Left lobe of liver (tissue), 2 donors: ENCODE data around the gene CLPTM1L. TPM values are rescaled to one million over a fixed set of nuclear protein-coding genes. Genes with fewer than 3 reads are reported as not detected.
A peak's percentile ranks its signal among the peaks of the same experiment; 100 is the strongest.
"Not testable (repeated sequence)": the region's sequence is repeated elsewhere in the genome, so short reads cannot be mapped to it uniquely, and the experiment has no call there.

Source experiments
- ATAC-seq: fragments of 200-7000 bp; cut with Tn5 transposase; one replicate; pipeline ENCODE4 v1.9.1; 2020; ENCODE audit warnings: mild to moderate bottlenecking, moderate library complexity
- DNase-seq: peaks from one replicate; pipeline ENCODE4 v3.0.0-alpha.2; 2020; ENCODE audit warnings: low spot score
- total RNA-seq: library from RNA; stranded (reverse); gene quantifications from one replicate; pipeline ENCODE4 v1.2.1, GENCODE V29; 2021
- donor health status: DM: no; HTN: no; CAD: no; lungs with moderate emphysema.
- donor health status: DM: no; HTN: yes; CAD: no.

Gene CLPTM1L
- total RNA-seq, 1 donor from 2014 or later, result 147 TPM

- DNase-seq (no peak), ATAC-seq (no peak)
Observed at GRCh38 chr5:1380910-1381309, 36.0 kb upstream of the CLPTM1L start.

GRCh38 chr5:1380011-1380817 lies 35.3 kb upstream of the CLPTM1L start:
- DNase-seq, result no peak
- peak; percentile 76 for ATAC-seq

GRCh38 chr5:1378866-1379659 lies 34.2 kb upstream of the CLPTM1L start:
- DNase-seq (no peak), ATAC-seq (no peak)

- DNase-seq, result no peak
- ATAC-seq, result no peak
Observed at GRCh38 chr5:1378096-1378495, 33.2 kb upstream of the CLPTM1L start.

GRCh38 chr5:1376981-1377380 lies 32.1 kb upstream of the CLPTM1L start:
- no peak for DNase-seq
- no peak for ATAC-seq

GRCh38 chr5:1375871-1376810 lies 31.2 kb upstream of the CLPTM1L start:
- no peak for ATAC-seq

GRCh38 chr5:1374679-1375055 lies 29.8 kb upstream of the CLPTM1L start:
- DNase-seq, result no peak
- ATAC-seq, result peak; percentile 40

More at GRCh38 chr5:1375871-1376810, 31.2 kb upstream of the CLPTM1L start:
- no peak for DNase-seq

GRCh38 chr5:1374030-1374678 lies 29.3 kb upstream of the CLPTM1L start:
- DNase-seq (no peak), ATAC-seq (no peak)

- DNase-seq, ATAC-seq: not testable (repeated sequence)
Observed at GRCh38 chr5:1371972-1372342, 27.1 kb upstream of the CLPTM1L start.

GRCh38 chr5:1371218-1371971 lies 26.5 kb upstream of the CLPTM1L start:
- DNase-seq, result no peak
- ATAC-seq, result no peak

GRCh38 chr5:1370006-1370405 lies 25.1 kb upstream of the CLPTM1L start:
- ATAC-seq (no peak), DNase-seq (no peak)

GRCh38 chr5:1368756-1369155 lies 23.9 kb upstream of the CLPTM1L start:
- DNase-seq (no peak), ATAC-seq (no peak)

GRCh38 chr5:1368236-1368635 lies 23.3 kb upstream of the CLPTM1L start:
- DNase-seq, result no peak
- ATAC-seq, result no peak

- ATAC-seq (no peak), DNase-seq (no peak)
Observed at GRCh38 chr5:1367149-1367548, 22.2 kb upstream of the CLPTM1L start.

GRCh38 chr5:1366514-1366913 lies 21.6 kb upstream of the CLPTM1L start:
- ATAC-seq (no peak), DNase-seq (no peak)

GRCh38 chr5:1364211-1364610 lies 19.3 kb upstream of the CLPTM1L start:
- DNase-seq (no peak), ATAC-seq (no peak)

GRCh38 chr5:1363581-1363980 lies 18.7 kb upstream of the CLPTM1L start:
- ATAC-seq, result no peak
- no peak for DNase-seq

GRCh38 chr5:1363160-1363559 lies 18.3 kb upstream of the CLPTM1L start:
- no peak for DNase-seq
- ATAC-seq, result peak; percentile 24

GRCh38 chr5:1362242-1363015 lies 17.5 kb upstream of the CLPTM1L start:
- ATAC-seq (no peak), DNase-seq (no peak)
